Measurements from ENCODE around the gene RPAP3.
"Not testable (repeated sequence)": the region's sequence is repeated elsewhere in the genome, so short reads cannot be mapped to it uniquely, and the experiment has no call there.

RPAP3 gene

GRCh38 chr12:47652521-47653234 is 53.2 kb downstream of the RPAP3 start:
- peak; percentile 67 for DNase-seq

- DNase-seq, result peak; percentile 86
Observed at GRCh38 chr12:47651368-47652254, 54.2 kb downstream of the RPAP3 start.

GRCh38 chr12:47650469-47650868 is 55.4 kb downstream of the RPAP3 start:
- no peak for DNase-seq

GRCh38 chr12:47649381-47649780 is 56.4 kb downstream of the RPAP3 start:
- no peak for DNase-seq

- DNase-seq, result no peak
Observed at GRCh38 chr12:47648056-47648579, 57.7 kb downstream of the RPAP3 start.

GRCh38 chr12:47642310-47642709 is 63.5 kb downstream of the RPAP3 start:
- DNase-seq, result not testable (repeated sequence)

GRCh38 chr12:47636908-47637780 is 68.7 kb downstream of the RPAP3 start:
- peak; percentile 60 for DNase-seq

GRCh38 chr12:47635770-47636169 is 70.1 kb downstream of the RPAP3 start:
- not testable (repeated sequence) for DNase-seq

- no peak for DNase-seq
Observed at GRCh38 chr12:47634127-47634526, 71.7 kb downstream of the RPAP3 start.

GRCh38 chr12:47621960-47622359 is 83.9 kb downstream of the RPAP3 start:
- no peak for DNase-seq

- no peak for DNase-seq
Observed at GRCh38 chr12:47617476-47617875, 88.4 kb downstream of the RPAP3 start.

GRCh38 chr12:47616440-47616839 is 89.4 kb downstream of the RPAP3 start:
- DNase-seq, result no peak

- DNase-seq, result no peak
Observed at GRCh38 chr12:47615711-47616110, 90.1 kb downstream of the RPAP3 start.

- DNase-seq, result no peak
Observed at GRCh38 chr12:47614521-47614920, 91.3 kb downstream of the RPAP3 start.

GRCh38 chr12:47612953-47613352 is 92.9 kb downstream of the RPAP3 start:
- DNase-seq, result no peak

GRCh38 chr12:47611906-47612305 is 93.9 kb downstream of the RPAP3 start:
- no peak for DNase-seq
